B cell (primary cell): ENCODE measurements around the gene USP2. TPM values are rescaled to one million over a fixed set of nuclear protein-coding genes. Genes with fewer than 3 reads are reported as not detected.

Experiments
- ATAC-seq: fragments of 200-7000 bp; cut with Tn5 transposase; one replicate; pipeline ENCODE4 v1.10.0; 2021; ENCODE audit warnings: low read depth, mild to moderate bottlenecking, moderate number of reproducible peaks, moderate library complexity
- CTCF ChIA-PET: fragments of 350-600 bp; sonication (Branson Sonifier 250); formaldehyde crosslinking; loops from one replicate; lab custom pipeline; 2021; ENCODE audit warnings: antibody characterized with exemption, inconsistent platforms; lab: Charles Lee
- POLR2A ChIA-PET: fragments of 350-600 bp; sonication (Branson Sonifier 250); formaldehyde crosslinking; loops from one replicate; lab custom pipeline; 2021; ENCODE audit warnings: antibody characterized with exemption; lab: Charles Lee
- DNase-seq: peaks from one replicate; pipeline ENCODE4 v3.0.0; 2013
- H2AFZ ChIP-seq: 2 replicates; pipeline ENCODE4 v1.6.1; 2012; ENCODE audit warnings: mild to moderate bottlenecking, low read depth, low read length; ENCODE audit not compliant: insufficient read depth, poor library complexity, severe bottlenecking
- H3K27ac ChIP-seq, 2 donors: 1 replicate in 1 of 2; 2 replicates in 1 of 2; pipeline ENCODE4 v1.5.1; 2012 to 2013; ENCODE audit warnings: low read length in 2 of 2, mild to moderate bottlenecking in 2 of 2, moderate library complexity in 1 of 2
- H3K27me3 ChIP-seq, 4 experiments: fragments of 200-600 bp in 1 of 4; sonication (generic) in 1 of 4; replicated peaks in 1 of 4; 1 replicate in 2 of 4; 2 replicates in 2 of 4; pipeline versions ENCODE4 v1.6.1 to v1.7.0; 2013 to 2016; ENCODE audit warnings: low read length in 3 of 4, mild to moderate bottlenecking in 2 of 4, mixed read lengths in 1 of 4, moderate library complexity in 1 of 4; ENCODE audit not compliant: insufficient read depth in 4 of 4, control insufficient read depth in 3 of 4; ENCODE audit errors: control extremely low read depth in 1 of 4
- H3K36me3 ChIP-seq, 2 experiments: replicated peaks in 1 of 2; 1 replicate in 1 of 2; 2 replicates in 1 of 2; pipeline versions ENCODE4 v1.6.1 to v1.7.1; 2013; ENCODE audit warnings: low read length in 1 of 2; ENCODE audit not compliant: insufficient read depth in 2 of 2, control insufficient read depth in 1 of 2; ENCODE audit errors: control extremely low read depth in 1 of 2, extremely low read depth in 1 of 2
- H3K4me1 ChIP-seq, 2 donors: fragments of 200-600 bp in 1 of 2; sonication (generic) in 1 of 2; 1 replicate in 1 of 2; 2 replicates in 1 of 2; pipeline versions ENCODE4 v1.5.1 to v1.6.1; 2013 to 2017; ENCODE audit warnings: low read length in 2 of 2; ENCODE audit not compliant: control insufficient read depth in 2 of 2, insufficient read depth in 2 of 2
- H3K4me2 ChIP-seq: replicated peaks from 2 replicates; pipeline ENCODE3; 2012; ENCODE audit warnings: mild to moderate bottlenecking, low read depth, low read length; ENCODE audit not compliant: poor library complexity, severe bottlenecking
- H3K4me3 ChIP-seq, 5 experiments: fragments of 200-600 bp in 1 of 5; sonication (generic) in 1 of 5; 1 replicate in 3 of 5; 2 replicates in 2 of 5; pipeline versions ENCODE4 v1.5.1 to v1.7.0; 2011 to 2016; ENCODE audit warnings: low read length in 4 of 5, mild to moderate bottlenecking in 4 of 5, low read depth in 2 of 5, control low read depth in 1 of 5, moderate library complexity in 1 of 5; ENCODE audit not compliant: insufficient read depth in 1 of 5; ENCODE audit errors: control extremely low read depth in 1 of 5, extremely low read depth in 1 of 5
- H3K79me2 ChIP-seq: fragments of 200-600 bp; sonication (generic); one replicate; pipeline ENCODE4 v1.6.0; 2016; ENCODE audit warnings: low read length; ENCODE audit not compliant: control insufficient read depth, insufficient read depth
- H3K9ac ChIP-seq: fragments of 200-600 bp; sonication (generic); 2 replicates; pipeline ENCODE4 v1.6.1; 2017; ENCODE audit warnings: mild to moderate bottlenecking, low read length, moderate library complexity
- H3K9me3 ChIP-seq, 3 donors: one replicate each; pipeline versions ENCODE4 v1.6.1 to v1.7.1; 2013; ENCODE audit warnings: low read length in 2 of 3; ENCODE audit not compliant: control insufficient read depth in 2 of 3, insufficient read depth in 1 of 3; ENCODE audit errors: control extremely low read depth in 1 of 3
- H4K20me1 ChIP-seq: 2 replicates; pipeline ENCODE4 v1.6.0; 2012; ENCODE audit warnings: mild to moderate bottlenecking, low read length; ENCODE audit not compliant: insufficient read depth, control insufficient read depth, poor library complexity, severe bottlenecking
- H3K27ac Mint-ChIP-seq: one replicate; pipeline ENCODE4 v1.8.0; 2021; ENCODE audit warnings: mixed read lengths
- H3K27me3 Mint-ChIP-seq: one replicate; pipeline ENCODE4 v1.8.0; 2021; ENCODE audit warnings: mixed read lengths
- H3K4me1 Mint-ChIP-seq: one replicate; pipeline ENCODE4 v1.8.0; 2021; ENCODE audit warnings: mixed read lengths
- H3K4me3 Mint-ChIP-seq: one replicate; pipeline ENCODE4 v1.8.0; 2021; ENCODE audit warnings: mixed read lengths
- H3K9me3 Mint-ChIP-seq: one replicate; pipeline ENCODE4 v1.8.0; 2022; ENCODE audit warnings: mixed read lengths; ENCODE audit not compliant: insufficient read depth
- EZH2 ChIP-seq: IDR thresholded peaks from 2 replicates; pipeline ENCODE4 v1.6.1; 2012; ENCODE audit warnings: borderline replicate concordance, low read depth, mild to moderate bottlenecking, moderate library complexity, low read length; ENCODE audit not compliant: insufficient read depth, poor library complexity, severe bottlenecking
- WGBS: methylation state at CpG from one replicate; pipeline ENCODE4 v1.1.5; 2013; ENCODE audit warnings: missing lambda C conversion rate; ENCODE audit not compliant: insufficient coverage; 5-methylcytosine and 5-hydroxymethylcytosine counted together
- intact Hi-C: fragments of 100-400 bp; cut with micrococcal nuclease; formaldehyde crosslinking; loops from one replicate; pipeline ENCODE4 v1.10.0; 2022
- polyA plus RNA-seq: library from polyadenylated mRNA; depleted of rRNA; stranded (reverse); fragments of >200 nt; gene quantifications from 2 replicates; pipeline ENCODE4 v1.2.3, GENCODE V29; 2012
- total RNA-seq, 2 donors: library from RNA; stranded (reverse); fragments of 120-200 nt in 1 of 2; gene quantifications; 1 replicate in 1 of 2; 2 replicates in 1 of 2; pipeline versions ENCODE4 v1.2.3 to v1.2.4, GENCODE V29; 2013 to 2022
- TF ChIP-seq, protein P1 (sequence below): fragments of 200-600 bp; IDR thresholded peaks from one replicate; pipeline ENCODE4 v1.8.0; 2022; ENCODE audit warnings: antibody characterized with exemption, mild to moderate bottlenecking

USP2 gene
- total and polyA plus RNA-seq, 2 donors (not counting 1 experiment from before 2014, with no cell fraction given): 0.09 TPM; not detected in 1

GRCh38 chr11:119309953-119310681 is 71.4 kb downstream of the USP2 start:
- no peak overlapping the region for H2AFZ ChIP-seq
- no peak overlapping the region for H3K27ac Mint-ChIP-seq
- H3K27me3 Mint-ChIP-seq: peaks cover under 1% of the 10 kb centered on the region
- H3K27me3 ChIP-seq: peaks cover 0 to 14% (median 4%) of the 10 kb centered on the region in 4 experiments
- no peak for ATAC-seq
- no peaks in the 10 kb centered on the region for H4K20me1 ChIP-seq
- H3K4me1 Mint-ChIP-seq: peaks cover 6% of the 10 kb centered on the region
- DNase-seq: no peak
- H3K9me3 Mint-ChIP-seq: no peaks in the 10 kb centered on the region
- H3K9ac ChIP-seq: no peak overlapping the region
- H3K4me1 ChIP-seq: peaks cover 8% of the 10 kb centered on the region in 2 donors
- H3K36me3 ChIP-seq: peaks cover 4 to 11% of the 10 kb centered on the region in 2 experiments
- H3K4me3 Mint-ChIP-seq: no peak overlapping the region
- no peaks in the 10 kb centered on the region for H3K9me3 ChIP-seq
- H3K27ac ChIP-seq: no peak overlapping the region
- 91% methylated on average over 17 of the region's 17 CpGs for WGBS
- CTCF ChIA-PET: interaction anchor here (0.7 kb wide), 1 partner anchor 105 kb away, joined by 3 read pairs; no protein-coding TSS in a partner anchor
- intact Hi-C loops: no loop called here
- no peak overlapping the region for H3K4me2 ChIP-seq
- TF ChIP-seq EZH2: no peak
- TF ChIP-seq, protein P1, sequence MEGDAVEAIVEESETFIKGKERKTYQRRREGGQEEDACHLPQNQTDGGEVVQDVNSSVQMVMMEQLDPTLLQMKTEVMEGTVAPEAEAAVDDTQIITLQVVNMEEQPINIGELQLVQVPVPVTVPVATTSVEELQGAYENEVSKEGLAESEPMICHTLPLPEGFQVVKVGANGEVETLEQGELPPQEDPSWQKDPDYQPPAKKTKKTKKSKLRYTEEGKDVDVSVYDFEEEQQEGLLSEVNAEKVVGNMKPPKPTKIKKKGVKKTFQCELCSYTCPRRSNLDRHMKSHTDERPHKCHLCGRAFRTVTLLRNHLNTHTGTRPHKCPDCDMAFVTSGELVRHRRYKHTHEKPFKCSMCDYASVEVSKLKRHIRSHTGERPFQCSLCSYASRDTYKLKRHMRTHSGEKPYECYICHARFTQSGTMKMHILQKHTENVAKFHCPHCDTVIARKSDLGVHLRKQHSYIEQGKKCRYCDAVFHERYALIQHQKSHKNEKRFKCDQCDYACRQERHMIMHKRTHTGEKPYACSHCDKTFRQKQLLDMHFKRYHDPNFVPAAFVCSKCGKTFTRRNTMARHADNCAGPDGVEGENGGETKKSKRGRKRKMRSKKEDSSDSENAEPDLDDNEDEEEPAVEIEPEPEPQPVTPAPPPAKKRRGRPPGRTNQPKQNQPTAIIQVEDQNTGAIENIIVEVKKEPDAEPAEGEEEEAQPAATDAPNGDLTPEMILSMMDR: no peak
- no peak overlapping the region for H3K4me3 ChIP-seq
- POLR2A ChIA-PET: no interaction called here
- H3K79me2 ChIP-seq: no peaks in the 10 kb centered on the region

DNA sequence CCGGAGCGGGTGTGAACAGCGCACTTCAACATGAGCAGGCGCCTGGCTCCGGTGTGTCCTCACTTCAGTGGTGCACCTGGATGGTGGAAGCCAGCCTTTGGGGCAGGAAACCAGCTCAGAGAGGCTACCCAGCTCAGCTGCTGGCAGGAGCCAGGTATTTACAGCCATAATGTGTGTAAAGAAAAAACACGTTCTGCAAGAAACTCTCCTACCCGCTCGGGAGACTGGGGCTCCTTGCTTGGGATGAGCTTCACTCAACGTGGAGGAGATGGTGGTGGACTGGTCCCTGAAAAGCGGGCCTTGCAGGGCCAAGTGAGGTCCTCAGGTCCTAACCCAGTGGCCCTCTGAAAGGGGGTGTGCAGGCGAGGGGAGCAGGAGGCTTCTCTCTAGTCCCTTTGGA is 72.1 kb downstream of the USP2 start:
- no peak for DNase-seq
- TF ChIP-seq EZH2: no peak
- TF ChIP-seq, protein P1: no peak
- H3K9ac ChIP-seq: no peak overlapping the region
- intact Hi-C loops: no loop called here
- ChIA-PET POLR2A (no interaction called here), CTCF (interaction anchor here (1.4 to 2.6 kb wide), 3 partner anchors 14 to 103 kb away, joined by 4 to 15 read pairs (median 4); partner anchors contain the start of gene CBL)
- ATAC-seq: no peak
- H3K4me3 ChIP-seq: no peak overlapping the region
- Mint-ChIP-seq H3K9me3 (no peaks in the 10 kb centered on the region), H3K27ac (no peak overlapping the region), H3K27me3 (no peaks in the 10 kb centered on the region), H3K4me1 (peaks cover 2% of the 10 kb centered on the region), H3K4me3 (no peak overlapping the region)
- 98% methylated on average over 11 of the region's 11 CpGs for WGBS
- peaks cover under 1% of the 10 kb centered on the region in 2 donors for H3K4me1 ChIP-seq
- H2AFZ ChIP-seq: no peak overlapping the region
- H4K20me1 ChIP-seq: no peaks in the 10 kb centered on the region
- no peak overlapping the region for H3K4me2 ChIP-seq
- peaks cover 6 to 11% of the 10 kb centered on the region in 2 experiments for H3K36me3 ChIP-seq
- H3K27ac ChIP-seq: no peak overlapping the region
- H3K79me2 ChIP-seq: no peaks in the 10 kb centered on the region
- H3K9me3 ChIP-seq: no peaks in the 10 kb centered on the region
- H3K27me3 ChIP-seq: peaks cover 0 to 7% (median under 1%) of the 10 kb centered on the region in 4 experiments
